Measurements from ENCODE around the gene MTCH1. TPM values are rescaled to one million over a fixed set of nuclear protein-coding genes. Genes with fewer than 3 reads are reported as not detected.

The MTCH1 gene
- total and polyA plus RNA-seq, 2 experiments from 2014 or later = 108 to 271 TPM

DNA sequence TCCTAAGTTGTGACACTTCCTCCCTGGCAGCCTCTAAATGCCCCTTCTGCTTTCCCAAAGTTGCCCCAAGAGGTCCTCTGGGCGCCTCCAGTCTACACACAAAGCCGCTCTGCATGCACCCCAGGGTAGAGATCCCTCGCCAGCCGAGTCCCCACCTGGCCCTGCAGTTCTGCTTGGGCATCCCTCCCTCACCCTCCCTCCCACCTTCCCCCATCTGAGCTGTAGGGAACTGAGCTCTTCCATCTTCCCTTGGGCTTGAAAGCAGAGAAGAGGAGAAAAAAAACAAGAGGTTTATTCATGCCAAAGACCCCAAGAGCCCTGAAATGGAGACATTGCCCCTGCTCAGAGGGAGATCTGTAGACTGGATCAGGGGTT is 13.7 kb upstream of the MTCH1 start:
- H3K4me3 Mint-ChIP-seq = no peak overlapping the region
- H3K36me3 Mint-ChIP-seq (ENCODE audit: low read depth) = no peaks in the 10 kb centered on the region; the same call in 2 of the 3 replicates
- peaks cover 25% of the 10 kb centered on the region for H3K4me1 Mint-ChIP-seq

More for the DNA sequence above, 13.7 kb upstream of the MTCH1 start:
- no peaks in the 10 kb centered on the region for H3K9me2 ChIP-seq (ENCODE audit: insufficient read depth)
- DNase-seq (ENCODE audit: low spot score) (no peak), ATAC-seq (no peak)
- no peaks in the 10 kb centered on the region for H3K36me3 ChIP-seq (ENCODE audit: insufficient read depth)
- no peak overlapping the region for H3K27ac Mint-ChIP-seq
- H3K4me1 ChIP-seq (ENCODE audit: insufficient read depth) = no peaks in the 10 kb centered on the region
- H3F3A ChIP-seq (replicated peaks; ENCODE audit: low read depth) = no peaks in the 10 kb centered on the region
- no peaks in the 10 kb centered on the region for H3K9me3 Mint-ChIP-seq
- no peak overlapping the region for H2AFZ ChIP-seq
- no peaks in the 10 kb centered on the region for H3K27me3 ChIP-seq (ENCODE audit: insufficient read depth)
- H3K27ac ChIP-seq (ENCODE audit: low read depth) = no peak overlapping the region
- TF ChIP-seq ZNF114 (CRISPR knock-in tag; IDR thresholded peaks at IDR 0.05) (no peak), EZH2 (IDR thresholded peaks at IDR 0.05; ENCODE audit: low read depth, unreplicated experiment) (no peak), STAT1 (IDR thresholded peaks at IDR 0.05; ENCODE audit: unreplicated experiment) (no peak), NANOG (IDR thresholded peaks at IDR 0.05; ENCODE audit: borderline replicate concordance) (no peak), JUNB (IDR thresholded peaks at IDR 0.05; ENCODE audit: unreplicated experiment) (no peak), EZH2phosphoT487 (IDR thresholded peaks at IDR 0.05; ENCODE audit: unreplicated experiment) (no peak), POLR2AphosphoS5 (IDR thresholded peaks at IDR 0.05; ENCODE audit: low read depth) (no peak), CREB1 (CRISPR knock-in tag; IDR thresholded peaks at IDR 0.05; ENCODE audit: low read depth) (no peak), ZNF331 (CRISPR knock-in tag; IDR thresholded peaks at IDR 0.05; ENCODE audit: low read depth) (no peak)
- TF ChIP-seq, protein P1, sequence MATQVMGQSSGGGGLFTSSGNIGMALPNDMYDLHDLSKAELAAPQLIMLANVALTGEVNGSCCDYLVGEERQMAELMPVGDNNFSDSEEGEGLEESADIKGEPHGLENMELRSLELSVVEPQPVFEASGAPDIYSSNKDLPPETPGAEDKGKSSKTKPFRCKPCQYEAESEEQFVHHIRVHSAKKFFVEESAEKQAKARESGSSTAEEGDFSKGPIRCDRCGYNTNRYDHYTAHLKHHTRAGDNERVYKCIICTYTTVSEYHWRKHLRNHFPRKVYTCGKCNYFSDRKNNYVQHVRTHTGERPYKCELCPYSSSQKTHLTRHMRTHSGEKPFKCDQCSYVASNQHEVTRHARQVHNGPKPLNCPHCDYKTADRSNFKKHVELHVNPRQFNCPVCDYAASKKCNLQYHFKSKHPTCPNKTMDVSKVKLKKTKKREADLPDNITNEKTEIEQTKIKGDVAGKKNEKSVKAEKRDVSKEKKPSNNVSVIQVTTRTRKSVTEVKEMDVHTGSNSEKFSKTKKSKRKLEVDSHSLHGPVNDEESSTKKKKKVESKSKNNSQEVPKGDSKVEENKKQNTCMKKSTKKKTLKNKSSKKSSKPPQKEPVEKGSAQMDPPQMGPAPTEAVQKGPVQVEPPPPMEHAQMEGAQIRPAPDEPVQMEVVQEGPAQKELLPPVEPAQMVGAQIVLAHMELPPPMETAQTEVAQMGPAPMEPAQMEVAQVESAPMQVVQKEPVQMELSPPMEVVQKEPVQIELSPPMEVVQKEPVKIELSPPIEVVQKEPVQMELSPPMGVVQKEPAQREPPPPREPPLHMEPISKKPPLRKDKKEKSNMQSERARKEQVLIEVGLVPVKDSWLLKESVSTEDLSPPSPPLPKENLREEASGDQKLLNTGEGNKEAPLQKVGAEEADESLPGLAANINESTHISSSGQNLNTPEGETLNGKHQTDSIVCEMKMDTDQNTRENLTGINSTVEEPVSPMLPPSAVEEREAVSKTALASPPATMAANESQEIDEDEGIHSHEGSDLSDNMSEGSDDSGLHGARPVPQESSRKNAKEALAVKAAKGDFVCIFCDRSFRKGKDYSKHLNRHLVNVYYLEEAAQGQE (IDR thresholded peaks at IDR 0.05; ENCODE audit: unreplicated experiment) = no peak
- TF ChIP-seq, protein P2, sequence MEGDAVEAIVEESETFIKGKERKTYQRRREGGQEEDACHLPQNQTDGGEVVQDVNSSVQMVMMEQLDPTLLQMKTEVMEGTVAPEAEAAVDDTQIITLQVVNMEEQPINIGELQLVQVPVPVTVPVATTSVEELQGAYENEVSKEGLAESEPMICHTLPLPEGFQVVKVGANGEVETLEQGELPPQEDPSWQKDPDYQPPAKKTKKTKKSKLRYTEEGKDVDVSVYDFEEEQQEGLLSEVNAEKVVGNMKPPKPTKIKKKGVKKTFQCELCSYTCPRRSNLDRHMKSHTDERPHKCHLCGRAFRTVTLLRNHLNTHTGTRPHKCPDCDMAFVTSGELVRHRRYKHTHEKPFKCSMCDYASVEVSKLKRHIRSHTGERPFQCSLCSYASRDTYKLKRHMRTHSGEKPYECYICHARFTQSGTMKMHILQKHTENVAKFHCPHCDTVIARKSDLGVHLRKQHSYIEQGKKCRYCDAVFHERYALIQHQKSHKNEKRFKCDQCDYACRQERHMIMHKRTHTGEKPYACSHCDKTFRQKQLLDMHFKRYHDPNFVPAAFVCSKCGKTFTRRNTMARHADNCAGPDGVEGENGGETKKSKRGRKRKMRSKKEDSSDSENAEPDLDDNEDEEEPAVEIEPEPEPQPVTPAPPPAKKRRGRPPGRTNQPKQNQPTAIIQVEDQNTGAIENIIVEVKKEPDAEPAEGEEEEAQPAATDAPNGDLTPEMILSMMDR (conservative IDR thresholded peaks at IDR 0.05; ENCODE audit: low read depth in 2 of 2) = no peak
- TF ChIP-seq, protein P3, sequence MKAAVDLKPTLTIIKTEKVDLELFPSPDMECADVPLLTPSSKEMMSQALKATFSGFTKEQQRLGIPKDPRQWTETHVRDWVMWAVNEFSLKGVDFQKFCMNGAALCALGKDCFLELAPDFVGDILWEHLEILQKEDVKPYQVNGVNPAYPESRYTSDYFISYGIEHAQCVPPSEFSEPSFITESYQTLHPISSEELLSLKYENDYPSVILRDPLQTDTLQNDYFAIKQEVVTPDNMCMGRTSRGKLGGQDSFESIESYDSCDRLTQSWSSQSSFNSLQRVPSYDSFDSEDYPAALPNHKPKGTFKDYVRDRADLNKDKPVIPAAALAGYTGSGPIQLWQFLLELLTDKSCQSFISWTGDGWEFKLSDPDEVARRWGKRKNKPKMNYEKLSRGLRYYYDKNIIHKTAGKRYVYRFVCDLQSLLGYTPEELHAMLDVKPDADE (IDR thresholded peaks at IDR 0.05) = no peak
- TF ChIP-seq, protein P4, sequence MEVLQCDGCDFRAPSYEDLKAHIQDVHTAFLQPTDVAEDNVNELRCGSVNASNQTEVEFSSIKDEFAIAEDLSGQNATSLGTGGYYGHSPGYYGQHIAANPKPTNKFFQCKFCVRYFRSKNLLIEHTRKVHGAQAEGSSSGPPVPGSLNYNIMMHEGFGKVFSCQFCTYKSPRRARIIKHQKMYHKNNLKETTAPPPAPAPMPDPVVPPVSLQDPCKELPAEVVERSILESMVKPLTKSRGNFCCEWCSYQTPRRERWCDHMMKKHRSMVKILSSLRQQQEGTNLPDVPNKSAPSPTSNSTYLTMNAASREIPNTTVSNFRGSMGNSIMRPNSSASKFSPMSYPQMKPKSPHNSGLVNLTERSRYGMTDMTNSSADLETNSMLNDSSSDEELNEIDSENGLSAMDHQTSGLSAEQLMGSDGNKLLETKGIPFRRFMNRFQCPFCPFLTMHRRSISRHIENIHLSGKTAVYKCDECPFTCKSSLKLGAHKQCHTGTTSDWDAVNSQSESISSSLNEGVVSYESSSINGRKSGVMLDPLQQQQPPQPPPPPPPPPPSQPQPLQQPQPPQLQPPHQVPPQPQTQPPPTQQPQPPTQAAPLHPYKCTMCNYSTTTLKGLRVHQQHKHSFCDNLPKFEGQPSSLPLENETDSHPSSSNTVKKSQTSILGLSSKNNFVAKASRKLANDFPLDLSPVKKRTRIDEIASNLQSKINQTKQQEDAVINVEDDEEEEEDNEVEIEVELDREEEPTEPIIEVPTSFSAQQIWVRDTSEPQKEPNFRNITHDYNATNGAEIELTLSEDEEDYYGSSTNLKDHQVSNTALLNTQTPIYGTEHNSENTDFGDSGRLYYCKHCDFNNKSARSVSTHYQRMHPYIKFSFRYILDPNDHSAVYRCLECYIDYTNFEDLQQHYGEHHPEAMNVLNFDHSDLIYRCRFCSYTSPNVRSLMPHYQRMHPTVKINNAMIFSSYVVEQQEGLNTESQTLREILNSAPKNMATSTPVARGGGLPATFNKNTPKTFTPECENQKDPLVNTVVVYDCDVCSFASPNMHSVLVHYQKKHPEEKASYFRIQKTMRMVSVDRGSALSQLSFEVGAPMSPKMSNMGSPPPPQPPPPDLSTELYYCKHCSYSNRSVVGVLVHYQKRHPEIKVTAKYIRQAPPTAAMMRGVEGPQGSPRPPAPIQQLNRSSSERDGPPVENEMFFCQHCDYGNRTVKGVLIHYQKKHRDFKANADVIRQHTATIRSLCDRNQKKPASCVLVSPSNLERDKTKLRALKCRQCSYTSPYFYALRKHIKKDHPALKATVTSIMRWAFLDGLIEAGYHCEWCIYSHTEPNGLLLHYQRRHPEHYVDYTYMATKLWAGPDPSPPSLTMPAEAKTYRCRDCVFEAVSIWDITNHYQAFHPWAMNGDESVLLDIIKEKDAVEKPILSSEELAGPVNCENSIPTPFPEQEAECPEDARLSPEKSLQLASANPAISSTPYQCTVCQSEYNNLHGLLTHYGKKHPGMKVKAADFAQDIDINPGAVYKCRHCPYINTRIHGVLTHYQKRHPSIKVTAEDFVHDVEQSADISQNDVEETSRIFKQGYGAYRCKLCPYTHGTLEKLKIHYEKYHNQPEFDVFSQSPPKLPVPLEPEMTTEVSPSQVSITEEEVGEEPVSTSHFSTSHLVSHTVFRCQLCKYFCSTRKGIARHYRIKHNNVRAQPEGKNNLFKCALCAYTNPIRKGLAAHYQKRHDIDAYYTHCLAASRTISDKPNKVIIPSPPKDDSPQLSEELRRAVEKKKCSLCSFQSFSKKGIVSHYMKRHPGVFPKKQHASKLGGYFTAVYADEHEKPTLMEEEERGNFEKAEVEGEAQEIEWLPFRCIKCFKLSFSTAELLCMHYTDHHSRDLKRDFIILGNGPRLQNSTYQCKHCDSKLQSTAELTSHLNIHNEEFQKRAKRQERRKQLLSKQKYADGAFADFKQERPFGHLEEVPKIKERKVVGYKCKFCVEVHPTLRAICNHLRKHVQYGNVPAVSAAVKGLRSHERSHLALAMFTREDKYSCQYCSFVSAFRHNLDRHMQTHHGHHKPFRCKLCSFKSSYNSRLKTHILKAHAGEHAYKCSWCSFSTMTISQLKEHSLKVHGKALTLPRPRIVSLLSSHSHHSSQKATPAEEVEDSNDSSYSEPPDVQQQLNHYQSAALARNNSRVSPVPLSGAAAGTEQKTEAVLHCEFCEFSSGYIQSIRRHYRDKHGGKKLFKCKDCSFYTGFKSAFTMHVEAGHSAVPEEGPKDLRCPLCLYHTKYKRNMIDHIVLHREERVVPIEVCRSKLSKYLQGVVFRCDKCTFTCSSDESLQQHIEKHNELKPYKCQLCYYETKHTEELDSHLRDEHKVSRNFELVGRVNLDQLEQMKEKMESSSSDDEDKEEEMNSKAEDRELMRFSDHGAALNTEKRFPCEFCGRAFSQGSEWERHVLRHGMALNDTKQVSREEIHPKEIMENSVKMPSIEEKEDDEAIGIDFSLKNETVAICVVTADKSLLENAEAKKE (CRISPR knock-in tag; IDR thresholded peaks at IDR 0.05) = no peak
- peaks cover 23% of the 10 kb centered on the region for H3K27me3 Mint-ChIP-seq (ENCODE audit: insufficient read depth, low read depth, poor library complexity)
- no peaks in the 10 kb centered on the region for H3K79me2 ChIP-seq (replicated peaks; ENCODE audit: insufficient read depth)
- no peak overlapping the region for H3K4me2 ChIP-seq
- H3K4me3 ChIP-seq = no peak overlapping the region
- no peaks in the 10 kb centered on the region for H4K20me1 ChIP-seq (replicated peaks; ENCODE audit: insufficient read depth)
